ENCODE results near the gene AEBP1.

DNA sequence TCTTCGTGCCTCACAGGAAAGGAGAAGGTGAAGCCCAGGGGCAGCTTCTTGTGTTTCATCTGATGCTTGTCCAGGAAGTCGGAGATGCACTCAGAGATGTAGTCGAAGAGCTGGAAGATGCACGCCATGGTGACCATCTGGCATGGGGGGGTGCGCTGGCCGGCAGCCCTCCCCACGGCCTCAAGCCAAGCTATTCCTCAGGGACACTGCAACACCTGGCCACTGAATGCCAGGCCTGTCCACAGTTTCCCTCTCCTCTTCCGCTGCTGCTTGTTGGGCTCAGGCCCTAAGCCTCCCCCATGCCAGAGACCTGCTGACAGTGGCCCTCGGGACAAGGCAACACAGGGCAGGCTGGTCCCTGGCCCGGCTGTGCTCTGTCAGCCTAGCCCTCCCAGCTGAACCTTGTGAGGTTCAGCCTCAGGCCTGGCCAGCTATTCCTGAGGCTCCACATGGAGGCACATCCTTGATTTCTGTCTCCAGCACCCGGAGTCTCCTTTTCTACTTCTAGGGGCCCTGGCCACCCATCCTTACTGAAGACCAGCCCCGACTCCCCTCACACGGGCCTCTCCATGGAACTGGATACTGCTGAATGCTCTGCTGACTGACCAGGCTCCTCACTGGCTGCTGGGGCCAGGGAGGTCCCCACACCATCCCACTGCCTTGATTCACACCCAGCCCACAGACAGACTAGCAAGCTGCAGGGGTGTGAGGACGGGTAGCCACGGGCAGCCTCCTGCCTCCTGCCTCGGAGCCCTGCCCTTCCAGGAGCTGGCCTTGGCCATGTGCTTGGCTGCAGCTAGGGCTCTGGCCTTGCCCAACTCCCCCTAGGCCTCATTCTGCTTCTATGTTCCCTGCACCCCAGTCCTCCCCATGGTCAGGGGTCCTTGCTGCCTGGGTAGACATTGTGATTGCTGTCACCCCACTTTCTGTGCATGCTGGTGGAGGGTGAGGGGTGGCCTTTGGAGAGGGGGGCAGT is 47.1 kb downstream of the AEBP1 start:
- TF ChIP-seq, protein P1, sequence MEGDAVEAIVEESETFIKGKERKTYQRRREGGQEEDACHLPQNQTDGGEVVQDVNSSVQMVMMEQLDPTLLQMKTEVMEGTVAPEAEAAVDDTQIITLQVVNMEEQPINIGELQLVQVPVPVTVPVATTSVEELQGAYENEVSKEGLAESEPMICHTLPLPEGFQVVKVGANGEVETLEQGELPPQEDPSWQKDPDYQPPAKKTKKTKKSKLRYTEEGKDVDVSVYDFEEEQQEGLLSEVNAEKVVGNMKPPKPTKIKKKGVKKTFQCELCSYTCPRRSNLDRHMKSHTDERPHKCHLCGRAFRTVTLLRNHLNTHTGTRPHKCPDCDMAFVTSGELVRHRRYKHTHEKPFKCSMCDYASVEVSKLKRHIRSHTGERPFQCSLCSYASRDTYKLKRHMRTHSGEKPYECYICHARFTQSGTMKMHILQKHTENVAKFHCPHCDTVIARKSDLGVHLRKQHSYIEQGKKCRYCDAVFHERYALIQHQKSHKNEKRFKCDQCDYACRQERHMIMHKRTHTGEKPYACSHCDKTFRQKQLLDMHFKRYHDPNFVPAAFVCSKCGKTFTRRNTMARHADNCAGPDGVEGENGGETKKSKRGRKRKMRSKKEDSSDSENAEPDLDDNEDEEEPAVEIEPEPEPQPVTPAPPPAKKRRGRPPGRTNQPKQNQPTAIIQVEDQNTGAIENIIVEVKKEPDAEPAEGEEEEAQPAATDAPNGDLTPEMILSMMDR (IDR thresholded peaks at IDR 0.05), result no peak
- no peak for TF ChIP-seq POLR2A (IDR thresholded peaks at IDR 0.05)

Measured in testis (tissue), 2 donors.